C4-2B (cell line): ENCODE measurements around the gene STAT4.

Source experiments
- ZFX ChIP-seq: fragments of 450-650 bp; IDR thresholded peaks from 2 replicates; pipeline ENCODE4 v1.6.1; 2017
- TF ChIP-seq, protein P1 (sequence below): fragments of 450-650 bp; conservative IDR thresholded peaks from 2 replicates; pipeline ENCODE4 v1.5.1; 2017; ENCODE audit warnings: mild to moderate bottlenecking

DNA sequence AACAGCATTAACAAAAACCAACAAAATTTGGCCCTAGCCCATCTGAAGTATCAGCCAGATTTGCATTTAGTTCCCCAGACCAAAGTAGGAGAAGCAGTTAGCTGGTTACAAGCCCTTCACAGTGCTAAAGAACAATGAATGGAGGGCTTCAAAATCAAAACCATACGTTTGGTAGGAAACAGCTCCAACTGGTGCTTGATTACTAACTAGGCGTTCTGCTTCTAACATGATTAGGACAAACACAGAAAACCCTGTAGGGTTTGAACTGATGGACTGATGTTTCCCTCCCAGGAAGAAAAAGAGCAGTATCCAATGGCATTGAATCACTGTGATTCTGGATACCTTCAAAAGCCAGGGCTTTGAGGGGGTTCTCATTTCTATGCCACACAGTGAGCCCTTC lies 20.5 kb upstream of the STAT4 start:
- TF ChIP-seq, protein P1, sequence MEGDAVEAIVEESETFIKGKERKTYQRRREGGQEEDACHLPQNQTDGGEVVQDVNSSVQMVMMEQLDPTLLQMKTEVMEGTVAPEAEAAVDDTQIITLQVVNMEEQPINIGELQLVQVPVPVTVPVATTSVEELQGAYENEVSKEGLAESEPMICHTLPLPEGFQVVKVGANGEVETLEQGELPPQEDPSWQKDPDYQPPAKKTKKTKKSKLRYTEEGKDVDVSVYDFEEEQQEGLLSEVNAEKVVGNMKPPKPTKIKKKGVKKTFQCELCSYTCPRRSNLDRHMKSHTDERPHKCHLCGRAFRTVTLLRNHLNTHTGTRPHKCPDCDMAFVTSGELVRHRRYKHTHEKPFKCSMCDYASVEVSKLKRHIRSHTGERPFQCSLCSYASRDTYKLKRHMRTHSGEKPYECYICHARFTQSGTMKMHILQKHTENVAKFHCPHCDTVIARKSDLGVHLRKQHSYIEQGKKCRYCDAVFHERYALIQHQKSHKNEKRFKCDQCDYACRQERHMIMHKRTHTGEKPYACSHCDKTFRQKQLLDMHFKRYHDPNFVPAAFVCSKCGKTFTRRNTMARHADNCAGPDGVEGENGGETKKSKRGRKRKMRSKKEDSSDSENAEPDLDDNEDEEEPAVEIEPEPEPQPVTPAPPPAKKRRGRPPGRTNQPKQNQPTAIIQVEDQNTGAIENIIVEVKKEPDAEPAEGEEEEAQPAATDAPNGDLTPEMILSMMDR = no peak
- TF ChIP-seq ZFX = no peak
